GM12865 (cell line): ENCODE results near the gene GPR132.

Experiments used
- DNase-seq: peaks from one replicate; pipeline ENCODE4 v3.0.0; 2010; ENCODE audit warnings: low read depth
- H3K4me3 ChIP-seq: 2 replicates; pipeline ENCODE4 v1.5.1; 2011; ENCODE audit warnings: mild to moderate bottlenecking, low read depth, low read length, control low read depth
- CTCF ChIP-seq: IDR thresholded peaks from 2 replicates; pipeline ENCODE4 v1.5.1; 2011; ENCODE audit warnings: low read length, control low read depth, low read depth, inconsistent platforms; ENCODE audit not compliant: insufficient read depth; ENCODE audit errors: missing control alignments

The GPR132 gene

GRCh38 chr14:105069522-105069870, 4.3 kb upstream of the GPR132 start:
- no peak for TF ChIP-seq CTCF
- peak; percentile 45 for DNase-seq
- H3K4me3 ChIP-seq = peak overlapping the region; percentile 57

- peak overlapping the region; percentile 57 for H3K4me3 ChIP-seq
- TF ChIP-seq CTCF = no peak
- DNase-seq = peak; percentile 81
Measured at GRCh38 chr14:105068818-105069217, 3.6 kb upstream of the GPR132 start.

- DNase-seq = no peak
- peak overlapping the region; percentile 86 for H3K4me3 ChIP-seq
- no peak for TF ChIP-seq CTCF
Measured at GRCh38 chr14:105067969-105068301, 2.7 kb upstream of the GPR132 start.

- peak overlapping the region; percentile 86 for H3K4me3 ChIP-seq
- TF ChIP-seq CTCF = no peak
- peak; percentile 86 for DNase-seq
Measured at GRCh38 chr14:105067140-105067968, 2.1 kb upstream of the GPR132 start.

GRCh38 chr14:105066240-105067071, 1.2 kb upstream of the GPR132 start:
- peak; percentile 66 for DNase-seq
- peak; percentile 14 for TF ChIP-seq CTCF
- peak overlapping the region; percentile 86 for H3K4me3 ChIP-seq

GRCh38 chr14:105064721-105065143, 498 bp downstream of the GPR132 start:
- DNase-seq = peak; percentile 85
- TF ChIP-seq CTCF = no peak
- peak overlapping the region; percentile 86 for H3K4me3 ChIP-seq

- peak overlapping the region; percentile 86 for H3K4me3 ChIP-seq
- TF ChIP-seq CTCF = no peak
- no peak for DNase-seq
Measured at GRCh38 chr14:105064001-105064400, 1.2 kb downstream of the GPR132 start.

- peak overlapping the region; percentile 86 for H3K4me3 ChIP-seq
- DNase-seq = peak; percentile 74
Measured at GRCh38 chr14:105063506-105063905, 1.7 kb downstream of the GPR132 start.
